Measurements from ENCODE around the gene PACSIN1. TPM values are rescaled to one million over a fixed set of nuclear protein-coding genes. Genes with fewer than 3 reads are reported as not detected.
"Not testable (repeated sequence)": the region's sequence is repeated elsewhere in the genome, so short reads cannot be mapped to it uniquely, and the experiment has no call there.

Gene PACSIN1
- total RNA-seq, 1 experiment from 2014 or later = not detected

DNA sequence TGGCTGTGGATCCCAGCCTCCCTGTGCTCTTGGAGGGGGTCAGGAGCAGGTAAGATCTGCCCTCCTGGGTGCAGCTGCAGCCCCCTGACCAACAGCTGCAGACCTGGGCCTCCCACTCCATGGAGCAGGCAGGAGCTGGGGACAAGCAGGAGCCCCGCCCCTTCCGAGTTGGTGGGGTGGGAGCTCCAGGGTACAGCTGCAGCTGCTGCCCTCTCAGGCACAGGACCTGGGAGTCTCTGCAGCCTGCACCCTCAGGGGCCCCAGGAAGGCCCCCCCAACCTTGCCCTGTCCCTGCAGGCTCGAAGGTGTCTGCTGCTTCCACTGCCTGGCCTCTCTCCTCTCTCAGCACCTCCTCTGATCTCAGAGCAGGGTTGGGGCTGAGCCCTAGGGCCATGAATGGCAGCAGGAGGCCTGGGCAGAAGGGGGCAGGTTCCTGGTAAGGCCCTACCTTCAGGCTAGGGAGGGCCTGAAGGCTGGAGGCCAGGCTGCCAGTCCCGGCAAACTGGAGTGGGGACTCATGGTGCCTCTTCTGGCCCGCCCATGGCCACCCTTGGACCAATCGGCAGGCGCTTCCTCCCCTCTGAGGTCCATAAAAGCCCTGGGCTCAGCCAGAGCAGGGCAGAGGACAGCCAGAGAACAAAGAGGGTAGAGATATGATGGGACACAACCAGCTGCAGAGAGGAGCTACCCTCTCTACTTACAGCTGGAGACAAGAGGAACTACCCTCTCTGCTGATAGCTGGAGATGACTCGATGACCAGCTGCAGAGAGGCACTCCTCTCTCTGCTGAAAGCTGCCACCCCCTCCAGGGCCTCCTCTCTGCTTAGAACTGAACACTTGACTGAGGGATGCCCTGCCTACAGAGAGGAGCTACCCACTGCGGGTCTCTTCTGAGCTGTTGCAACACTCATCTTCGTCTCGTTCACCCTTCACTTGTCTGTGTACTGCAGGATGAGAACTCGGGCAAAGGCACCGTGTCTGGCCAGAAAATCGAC lies 7.8 kb upstream of the PACSIN1 start:
- DNase-seq (ENCODE audit: low read depth) = no peak

GRCh38 chr6:34459899-34460593 lies 5.8 kb upstream of the PACSIN1 start:
- DNase-seq (ENCODE audit: low read depth) = peak; percentile 25

GRCh38 chr6:34460796-34461507 lies 4.9 kb upstream of the PACSIN1 start:
- no peak for DNase-seq (ENCODE audit: low read depth)

- DNase-seq (ENCODE audit: low read depth) = no peak
These were observed 3.9 kb upstream of the PACSIN1 start for GRCh38 chr6:34462010-34462409.

DNA sequence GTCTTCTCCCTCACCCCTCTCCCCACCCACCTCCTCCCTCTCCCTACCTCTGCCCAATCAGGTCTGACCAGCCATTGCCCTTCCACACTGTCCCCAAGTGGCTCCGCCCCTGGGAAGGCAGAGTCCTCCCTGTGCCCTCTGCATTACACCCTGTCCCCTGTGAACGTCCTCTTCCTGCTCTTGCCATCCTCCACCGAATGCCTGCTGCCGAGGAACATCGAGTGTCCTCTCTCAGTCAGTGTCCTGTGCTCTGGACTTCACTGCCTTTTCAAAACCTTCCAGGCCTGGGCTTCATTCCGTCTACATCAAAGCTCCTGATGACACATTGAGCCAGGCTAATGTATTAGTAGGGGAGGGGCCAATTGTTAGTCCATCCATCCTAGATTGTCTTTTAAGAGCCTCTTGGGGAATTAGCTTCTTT lies 3.3 kb upstream of the PACSIN1 start:
- DNase-seq (ENCODE audit: low read depth) = peak; percentile 47

DNA sequence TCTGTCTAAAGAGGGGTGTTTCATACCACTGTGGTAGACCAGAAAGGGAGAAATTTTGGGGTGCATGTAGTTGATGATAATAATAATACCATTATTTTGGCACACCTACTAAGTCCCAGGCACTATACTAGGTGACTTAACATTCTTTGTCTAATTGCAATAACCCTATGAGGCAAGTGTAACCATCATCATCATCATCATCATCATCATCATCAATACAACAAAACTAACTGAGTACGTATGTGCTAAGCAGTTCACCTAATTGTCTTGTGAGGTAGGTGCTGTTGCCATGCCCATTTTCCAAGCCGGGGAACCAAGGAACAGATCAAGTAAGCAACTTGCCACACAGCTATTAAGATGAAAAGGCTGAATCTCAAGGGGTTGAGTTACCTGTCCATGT lies 2.6 kb upstream of the PACSIN1 start:
- no peak for DNase-seq (ENCODE audit: low read depth)

DNA sequence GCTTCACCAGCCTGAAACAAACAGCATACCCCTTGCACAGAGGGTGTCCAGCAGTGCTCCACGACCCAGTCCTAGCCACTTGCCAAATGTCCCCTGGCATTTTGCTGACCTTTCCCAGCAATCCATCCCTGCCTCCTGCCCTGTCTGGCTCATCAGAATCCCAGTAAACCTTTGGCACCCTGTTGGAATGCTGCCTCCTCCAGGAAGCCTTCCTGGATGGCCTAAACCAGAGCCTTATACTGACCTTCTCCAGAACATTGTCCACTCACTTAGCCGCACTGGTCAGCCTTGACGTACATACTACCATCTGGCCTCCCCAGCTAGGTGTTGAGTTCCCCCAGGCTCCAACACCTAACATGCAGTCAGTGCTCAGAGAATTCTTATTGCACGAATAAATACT lies 2.0 kb upstream of the PACSIN1 start:
- no peak for DNase-seq (ENCODE audit: low read depth)

GRCh38 chr6:34466242-34467185 lies 638 bp downstream of the PACSIN1 start:
- DNase-seq (ENCODE audit: low read depth) = no peak

DNA sequence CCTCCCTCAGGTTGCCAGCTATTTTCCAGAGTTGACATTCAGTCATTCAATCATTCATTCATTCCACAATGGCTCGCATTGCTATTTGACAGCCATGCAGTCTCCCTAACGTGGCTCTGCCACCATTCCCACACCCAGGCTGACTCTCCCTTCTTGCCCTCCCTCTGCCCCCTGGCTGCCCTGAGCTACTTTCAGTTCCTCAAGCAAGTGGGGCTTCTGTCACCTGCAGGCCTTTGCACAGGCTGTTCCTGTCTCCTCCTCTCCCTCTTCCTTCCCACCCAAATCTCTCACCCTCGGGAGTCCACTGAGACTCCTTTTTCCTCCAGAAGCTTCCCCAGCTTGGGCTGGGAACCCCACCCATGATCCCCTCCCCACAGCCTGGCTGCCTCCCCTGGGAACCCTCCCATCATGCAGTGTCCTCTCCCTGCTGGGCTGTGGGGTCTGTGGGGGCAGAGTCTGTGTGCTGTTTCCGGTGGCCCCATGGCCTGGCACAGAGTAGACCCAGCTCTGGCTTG lies 2.6 kb downstream of the PACSIN1 start:
- no peak for DNase-seq (ENCODE audit: low read depth)

DNA sequence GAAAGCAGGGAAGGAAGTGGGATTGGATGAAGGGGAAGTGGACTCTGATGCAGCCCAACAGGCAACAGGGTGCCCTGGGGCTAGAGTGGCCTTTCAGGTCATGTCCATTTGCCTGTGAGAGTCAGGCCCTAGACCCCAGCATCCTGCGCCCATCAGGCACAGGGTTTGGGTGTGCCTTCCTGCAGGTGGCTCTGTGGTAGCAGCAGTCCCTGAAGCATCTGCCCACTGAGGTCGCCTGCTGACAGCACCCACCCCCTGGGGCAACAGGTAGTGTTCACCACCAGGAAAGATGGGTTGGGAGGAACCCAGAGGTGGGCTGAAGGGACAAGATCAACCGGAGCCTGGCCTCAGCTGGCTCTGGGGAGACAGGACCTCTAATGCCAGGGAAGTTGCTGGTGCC lies 3.6 kb downstream of the PACSIN1 start:
- no peak for DNase-seq (ENCODE audit: low read depth)

- no peak for DNase-seq (ENCODE audit: low read depth)
These were observed 6.5 kb downstream of the PACSIN1 start for GRCh38 chr6:34472425-34472824.

DNA sequence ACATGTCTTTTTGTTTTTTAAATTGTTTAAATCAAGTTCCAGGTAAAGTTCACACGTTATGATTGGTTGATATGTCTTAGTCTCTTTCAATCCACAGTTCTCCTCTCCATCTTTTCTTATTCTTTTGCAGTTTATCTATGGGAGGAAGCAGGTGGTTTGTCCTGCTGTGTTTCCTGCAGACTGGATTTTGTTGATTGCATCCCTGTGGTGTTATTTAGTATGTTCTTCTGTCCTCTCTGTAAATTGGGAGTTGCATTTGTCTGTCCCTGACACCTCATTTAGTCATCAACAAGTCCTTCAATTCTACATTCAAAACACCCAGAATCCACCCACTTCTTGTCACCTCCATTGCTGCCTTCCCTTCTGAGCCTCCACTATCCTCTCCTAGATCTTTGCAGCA lies 8.1 kb downstream of the PACSIN1 start:
- no peak for DNase-seq (ENCODE audit: low read depth)

- DNase-seq (ENCODE audit: low read depth) = no peak
These were observed 8.9 kb downstream of the PACSIN1 start for GRCh38 chr6:34474754-34475153.

GRCh38 chr6:34475238-34475682 lies 9.4 kb downstream of the PACSIN1 start:
- no peak for DNase-seq (ENCODE audit: low read depth)

DNA sequence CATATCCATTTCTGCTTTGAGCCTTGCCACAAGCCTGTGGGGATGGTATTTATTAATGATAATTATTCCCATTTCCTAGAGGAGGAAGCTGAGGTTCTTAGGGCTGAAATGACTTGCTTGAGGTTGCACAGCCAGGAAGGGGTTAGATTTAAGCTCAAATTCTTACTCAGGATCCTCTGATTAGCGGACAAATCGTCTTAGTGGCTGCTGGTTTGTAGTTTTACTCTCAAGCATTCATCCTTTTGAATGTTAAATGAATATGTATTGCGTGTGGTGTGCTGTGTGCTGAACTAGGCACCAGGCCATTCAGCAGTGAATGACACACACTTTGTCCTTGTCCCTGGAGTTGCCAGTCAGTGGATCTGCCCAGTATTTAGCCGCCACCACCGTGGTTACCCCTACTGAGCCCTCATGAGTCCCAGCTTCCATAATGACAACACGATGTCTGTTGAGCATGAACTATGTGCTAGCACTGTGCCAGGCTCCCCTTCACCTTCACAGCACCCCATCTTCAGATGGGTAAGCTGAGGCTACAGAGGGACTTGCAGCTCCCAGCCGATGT lies 10.0 kb downstream of the PACSIN1 start:
- DNase-seq (ENCODE audit: low read depth) = no peak

DNA sequence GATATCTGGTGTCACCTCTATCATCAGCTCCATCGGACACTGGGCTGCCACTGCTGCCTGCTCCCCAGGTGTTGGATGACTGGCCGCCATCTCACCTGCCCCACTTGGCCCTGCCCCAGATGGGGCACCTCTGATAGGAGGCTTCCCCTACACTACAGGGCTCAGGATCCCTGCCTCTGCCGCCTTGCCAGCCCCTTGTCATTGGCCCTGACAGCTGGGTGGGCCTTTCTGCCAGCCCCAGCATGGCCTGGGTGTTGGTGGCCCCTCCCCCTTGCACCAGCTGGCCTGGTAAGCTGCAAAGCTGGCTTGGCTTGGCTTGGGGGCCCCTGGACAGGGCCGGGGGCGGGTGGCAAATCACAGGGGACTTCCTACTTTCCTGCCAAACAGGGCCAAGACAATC lies 10.6 kb downstream of the PACSIN1 start:
- DNase-seq (ENCODE audit: low read depth) = no peak

DNA sequence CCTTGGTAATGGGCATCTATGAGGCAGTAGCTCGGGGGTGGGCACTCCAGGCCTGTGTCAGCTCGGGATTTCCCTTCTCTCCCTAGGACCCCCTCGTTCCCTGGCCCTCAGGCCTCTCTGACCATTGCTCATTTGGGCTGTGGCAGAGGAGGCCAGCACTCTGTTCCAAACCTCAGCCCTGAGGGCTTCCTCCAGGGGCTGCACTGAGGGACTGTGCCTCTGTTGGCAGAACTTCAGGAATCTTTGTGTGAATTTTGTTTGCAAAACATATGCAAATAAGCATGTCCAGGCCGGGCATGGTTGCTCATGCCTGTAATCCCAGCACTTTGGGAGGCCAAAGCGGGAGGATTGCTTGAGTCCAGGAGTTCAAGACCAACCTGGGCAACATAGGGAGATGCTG lies 11.0 kb downstream of the PACSIN1 start:
- no peak for DNase-seq (ENCODE audit: low read depth)

GRCh38 chr6:34478796-34479195 lies 12.9 kb downstream of the PACSIN1 start:
- DNase-seq (ENCODE audit: low read depth) = no peak

GRCh38 chr6:34483781-34484180 lies 17.9 kb downstream of the PACSIN1 start:
- DNase-seq (ENCODE audit: low read depth) = not testable (repeated sequence)

- no peak for DNase-seq (ENCODE audit: low read depth)
These were observed 18.5 kb downstream of the PACSIN1 start for GRCh38 chr6:34484391-34484790.

Data from RPMI7951 (cell line).